ENCODE results near the gene GRIP2.

DNA sequence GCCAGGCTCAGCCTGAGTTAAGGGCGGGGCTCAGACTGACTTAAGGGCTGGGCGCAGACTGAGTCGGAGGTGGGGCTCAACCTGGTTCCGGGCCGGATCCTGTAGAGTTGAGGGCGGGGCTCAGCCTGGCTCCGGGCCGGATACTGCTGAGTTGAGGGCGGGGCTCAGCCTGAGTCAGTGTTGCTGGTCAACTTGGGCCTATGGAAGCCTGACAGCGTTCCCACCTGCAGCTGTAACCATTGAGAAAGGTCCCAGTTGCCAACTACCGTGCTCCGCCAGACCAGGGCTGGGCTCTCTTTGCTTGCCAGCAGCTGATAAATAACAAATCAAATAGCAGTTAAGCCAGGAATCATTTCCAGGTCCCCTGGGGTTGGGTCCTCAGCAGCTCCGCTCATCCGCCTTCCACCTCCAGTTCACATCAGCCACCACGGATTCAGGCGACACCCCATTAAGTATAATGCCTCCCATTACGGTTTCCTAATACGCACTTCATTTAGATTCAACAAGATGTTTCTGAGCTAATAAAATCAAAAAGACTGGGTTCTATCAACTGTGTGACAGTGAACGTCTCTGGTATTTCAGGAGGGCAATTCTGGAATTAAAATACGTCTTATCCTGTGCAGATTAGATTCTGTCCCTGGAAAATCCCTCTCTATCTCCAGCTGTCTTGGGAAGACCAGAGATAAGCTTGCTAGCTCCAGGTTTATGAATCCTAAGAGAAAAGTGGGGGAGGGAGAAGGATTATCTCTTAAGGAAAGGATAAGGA lies 7.3 kb downstream of the GRIP2 start:
- TF ChIP-seq, protein P1, sequence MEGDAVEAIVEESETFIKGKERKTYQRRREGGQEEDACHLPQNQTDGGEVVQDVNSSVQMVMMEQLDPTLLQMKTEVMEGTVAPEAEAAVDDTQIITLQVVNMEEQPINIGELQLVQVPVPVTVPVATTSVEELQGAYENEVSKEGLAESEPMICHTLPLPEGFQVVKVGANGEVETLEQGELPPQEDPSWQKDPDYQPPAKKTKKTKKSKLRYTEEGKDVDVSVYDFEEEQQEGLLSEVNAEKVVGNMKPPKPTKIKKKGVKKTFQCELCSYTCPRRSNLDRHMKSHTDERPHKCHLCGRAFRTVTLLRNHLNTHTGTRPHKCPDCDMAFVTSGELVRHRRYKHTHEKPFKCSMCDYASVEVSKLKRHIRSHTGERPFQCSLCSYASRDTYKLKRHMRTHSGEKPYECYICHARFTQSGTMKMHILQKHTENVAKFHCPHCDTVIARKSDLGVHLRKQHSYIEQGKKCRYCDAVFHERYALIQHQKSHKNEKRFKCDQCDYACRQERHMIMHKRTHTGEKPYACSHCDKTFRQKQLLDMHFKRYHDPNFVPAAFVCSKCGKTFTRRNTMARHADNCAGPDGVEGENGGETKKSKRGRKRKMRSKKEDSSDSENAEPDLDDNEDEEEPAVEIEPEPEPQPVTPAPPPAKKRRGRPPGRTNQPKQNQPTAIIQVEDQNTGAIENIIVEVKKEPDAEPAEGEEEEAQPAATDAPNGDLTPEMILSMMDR (IDR thresholded peaks at IDR 0.05): no peak
- TF ChIP-seq EP300 (IDR thresholded peaks at IDR 0.05) (no peak), POLR2A (IDR thresholded peaks at IDR 0.05) (no peak), POLR2AphosphoS5 (IDR thresholded peaks at IDR 0.05) (no peak)
